ENCODE results near the gene WNK2. TPM values are rescaled to one million over a fixed set of nuclear protein-coding genes. Genes with fewer than 3 reads are reported as not detected.

WNK2 gene
- total RNA-seq, 3 donors from 2014 or later, result 2.7 to 3.3 (median 3.0) TPM

GRCh38 chr9:93288341-93288740 is 104.4 kb downstream of the WNK2 start:
- no peak overlapping the region for H3K4me3 Mint-ChIP-seq
- H3K4me1 Mint-ChIP-seq (ENCODE audit: low read depth), result peaks cover 2% of the 10 kb centered on the region
- H3K27me3 Mint-ChIP-seq (ENCODE audit: low read depth), result peaks cover 13% of the 10 kb centered on the region
- H3K36me3 Mint-ChIP-seq (ENCODE audit: insufficient read depth), result no peaks in the 10 kb centered on the region
- H3K9me3 Mint-ChIP-seq, result peaks cover 4% of the 10 kb centered on the region
- DNase-seq (no peak), ATAC-seq (no peak)

GRCh38 chr9:93288891-93289883 is 105.2 kb downstream of the WNK2 start:
- DNase-seq (no peak), ATAC-seq (no peak)
- H3K27me3 Mint-ChIP-seq (ENCODE audit: low read depth), result peaks cover 12% of the 10 kb centered on the region
- H3K36me3 Mint-ChIP-seq (ENCODE audit: insufficient read depth), result no peaks in the 10 kb centered on the region
- H3K4me3 Mint-ChIP-seq, result no peak overlapping the region
- peaks cover 2% of the 10 kb centered on the region for H3K4me1 Mint-ChIP-seq (ENCODE audit: low read depth)
- peaks cover 1% of the 10 kb centered on the region for H3K9me3 Mint-ChIP-seq

GRCh38 chr9:93290495-93291434 is 106.8 kb downstream of the WNK2 start:
- no peak for ATAC-seq
- no peaks in the 10 kb centered on the region for H3K36me3 Mint-ChIP-seq (ENCODE audit: insufficient read depth)
- no peak overlapping the region for H3K4me3 Mint-ChIP-seq
- peaks cover 5% of the 10 kb centered on the region for H3K4me1 Mint-ChIP-seq (ENCODE audit: low read depth)
- H3K27me3 Mint-ChIP-seq (ENCODE audit: low read depth), result peaks cover 12% of the 10 kb centered on the region
- no peak for DNase-seq
- no peaks in the 10 kb centered on the region for H3K9me3 Mint-ChIP-seq

GRCh38 chr9:93291536-93292287 is 107.8 kb downstream of the WNK2 start:
- H3K4me3 Mint-ChIP-seq, result no peak overlapping the region
- ATAC-seq (no peak), DNase-seq (no peak)
- no peaks in the 10 kb centered on the region for H3K36me3 Mint-ChIP-seq (ENCODE audit: insufficient read depth)
- peaks cover 5% of the 10 kb centered on the region for H3K4me1 Mint-ChIP-seq (ENCODE audit: low read depth)
- peaks cover 12% of the 10 kb centered on the region for H3K27me3 Mint-ChIP-seq (ENCODE audit: low read depth)
- no peaks in the 10 kb centered on the region for H3K9me3 Mint-ChIP-seq

- H3K9me3 Mint-ChIP-seq, result no peaks in the 10 kb centered on the region
- peaks cover 11% of the 10 kb centered on the region for H3K27me3 Mint-ChIP-seq (ENCODE audit: low read depth)
- H3K36me3 Mint-ChIP-seq (ENCODE audit: insufficient read depth), result no peaks in the 10 kb centered on the region
- DNase-seq (no peak), ATAC-seq (no peak)
- peaks cover 7% of the 10 kb centered on the region for H3K4me1 Mint-ChIP-seq (ENCODE audit: low read depth)
- no peak overlapping the region for H3K4me3 Mint-ChIP-seq
Observed at GRCh38 chr9:93292288-93292615, 108.3 kb downstream of the WNK2 start.

GRCh38 chr9:93292664-93293328 is 108.9 kb downstream of the WNK2 start:
- Mint-ChIP-seq H3K9me3 (no peaks in the 10 kb centered on the region), H3K36me3 (ENCODE audit: insufficient read depth) (no peaks in the 10 kb centered on the region), H3K4me1 (ENCODE audit: low read depth) (peaks cover 7% of the 10 kb centered on the region), H3K27me3 (ENCODE audit: low read depth) (peaks cover 8% of the 10 kb centered on the region), H3K4me3 (no peak overlapping the region)
- no peak for DNase-seq
- ATAC-seq, result no peak

GRCh38 chr9:93294011-93294410 is 110.1 kb downstream of the WNK2 start:
- no peak for DNase-seq
- ATAC-seq, result no peak
- Mint-ChIP-seq H3K36me3 (ENCODE audit: insufficient read depth) (no peaks in the 10 kb centered on the region), H3K4me1 (ENCODE audit: low read depth) (peaks cover 9% of the 10 kb centered on the region), H3K9me3 (no peaks in the 10 kb centered on the region), H3K4me3 (no peak overlapping the region), H3K27me3 (ENCODE audit: low read depth) (peaks cover 8% of the 10 kb centered on the region)

- peaks cover 7% of the 10 kb centered on the region for H3K4me1 Mint-ChIP-seq (ENCODE audit: low read depth)
- peaks cover 5% of the 10 kb centered on the region for H3K27me3 Mint-ChIP-seq (ENCODE audit: low read depth)
- DNase-seq (no peak), ATAC-seq (no peak)
- no peak overlapping the region for H3K4me3 Mint-ChIP-seq
- H3K36me3 Mint-ChIP-seq (ENCODE audit: insufficient read depth), result no peaks in the 10 kb centered on the region
- no peaks in the 10 kb centered on the region for H3K9me3 Mint-ChIP-seq
Observed at GRCh38 chr9:93295031-93295430, 111.1 kb downstream of the WNK2 start.

- Mint-ChIP-seq H3K27me3 (ENCODE audit: low read depth) (peaks cover 5% of the 10 kb centered on the region), H3K36me3 (ENCODE audit: insufficient read depth) (no peaks in the 10 kb centered on the region), H3K4me1 (ENCODE audit: low read depth) (peaks cover 7% of the 10 kb centered on the region), H3K4me3 (no peak overlapping the region), H3K9me3 (no peaks in the 10 kb centered on the region)
- ATAC-seq, result no peak
- no peak for DNase-seq
Observed at GRCh38 chr9:93295456-93296076, 111.6 kb downstream of the WNK2 start.

- H3K4me1 Mint-ChIP-seq (ENCODE audit: low read depth), result peaks cover 7% of the 10 kb centered on the region
- no peak for ATAC-seq
- no peaks in the 10 kb centered on the region for H3K36me3 Mint-ChIP-seq (ENCODE audit: insufficient read depth)
Observed at GRCh38 chr9:93296889-93297480, 113.0 kb downstream of the WNK2 start.

GRCh38 chr9:93297659-93298497 is 113.9 kb downstream of the WNK2 start:
- H3K27me3 Mint-ChIP-seq (ENCODE audit: low read depth), result peaks cover 2% of the 10 kb centered on the region
- H3K36me3 Mint-ChIP-seq (ENCODE audit: insufficient read depth), result no peaks in the 10 kb centered on the region
- no peak for DNase-seq
- no peaks in the 10 kb centered on the region for H3K9me3 Mint-ChIP-seq
- H3K4me3 Mint-ChIP-seq, result no peak overlapping the region
- ATAC-seq, result no peak
- H3K4me1 Mint-ChIP-seq (ENCODE audit: low read depth), result peaks cover 7% of the 10 kb centered on the region

More at GRCh38 chr9:93296889-93297480, 113.0 kb downstream of the WNK2 start:
- DNase-seq, result no peak
- Mint-ChIP-seq H3K4me3 (no peak overlapping the region), H3K27me3 (ENCODE audit: low read depth) (peaks cover 2% of the 10 kb centered on the region), H3K9me3 (no peaks in the 10 kb centered on the region)

All from activated T-cell treated with anti-CD3 and anti-CD28 coated beads, Interleukin-2, amount 50 U/mL, for 4 hours (primary cell).